ENCODE data around the gene ITPR3.

ITPR3 gene

GRCh38 chr6:33620856-33621710 is at the start of gene ITPR3:
Gene ITPR3, plus strand, starts transcription at chr6:33621322. Its CDS starts 281 bp downstream, at chr6:33621603.
- DNase-seq = no peak

- DNase-seq = no peak
Observed at GRCh38 chr6:33571637-33572316, 49.3 kb upstream of the ITPR3 start.

GRCh38 chr6:33575211-33575610 is 45.9 kb upstream of the ITPR3 start:
- no peak for DNase-seq

GRCh38 chr6:33576668-33577067 is 44.5 kb upstream of the ITPR3 start:
- DNase-seq = no peak

- DNase-seq = no peak
Observed at GRCh38 chr6:33577106-33577535, 44.0 kb upstream of the ITPR3 start.

- no peak for DNase-seq
Observed at GRCh38 chr6:33577718-33578117, 43.4 kb upstream of the ITPR3 start.

GRCh38 chr6:33578164-33578563 is 43.0 kb upstream of the ITPR3 start:
- DNase-seq = no peak

GRCh38 chr6:33578588-33579011 is 42.5 kb upstream of the ITPR3 start:
- DNase-seq = no peak

- peak; percentile 76 for DNase-seq
Observed at GRCh38 chr6:33579828-33580714, 41.1 kb upstream of the ITPR3 start, which contains the start of gene BAK1. Gene BAK1, minus strand, starts transcription at chr6:33580276. Its CDS starts 2,672 bp downstream, at chr6:33577604.

- no peak for DNase-seq
Observed at GRCh38 chr6:33581186-33581585, 39.9 kb upstream of the ITPR3 start.

- no peak for DNase-seq
Observed at GRCh38 chr6:33583591-33584155, 37.4 kb upstream of the ITPR3 start.

- no peak for DNase-seq
Observed at GRCh38 chr6:33584700-33585402, 36.3 kb upstream of the ITPR3 start.

GRCh38 chr6:33585403-33586107 is 35.6 kb upstream of the ITPR3 start:
- peak; percentile 19 for DNase-seq

GRCh38 chr6:33586108-33586640 is 34.9 kb upstream of the ITPR3 start:
- DNase-seq = no peak

- DNase-seq = no peak
Observed at GRCh38 chr6:33587529-33587928, 33.6 kb upstream of the ITPR3 start.

GRCh38 chr6:33588894-33589293 is 32.2 kb upstream of the ITPR3 start:
- no peak for DNase-seq

GRCh38 chr6:33589392-33589730 is 31.8 kb upstream of the ITPR3 start:
- no peak for DNase-seq

GRCh38 chr6:33589731-33590530 is 31.2 kb upstream of the ITPR3 start:
- DNase-seq = no peak

- no peak for DNase-seq
Observed at GRCh38 chr6:33590531-33591198, 30.5 kb upstream of the ITPR3 start.
